Uterus (tissue), 2 donors: ENCODE data around the gene COL23A1.

Experiments
- CTCF ChIP-seq, 4 experiments: fragments of 200-600 bp in 2 of 4; fragments of 450-650 bp in 2 of 4; sonication (generic) in 2 of 4; IDR thresholded peaks; one replicate each; pipeline ENCODE4 v1.5.1; 2016 to 2019; ENCODE audit warnings: antibody characterized with exemption in 4 of 4, mild to moderate bottlenecking in 2 of 4, moderate library complexity in 1 of 4
- POLR2A ChIP-seq, 2 donors: fragments of 450-650 bp; IDR thresholded peaks; one replicate each; pipeline ENCODE4 v1.6.1; 2016; ENCODE audit warnings: antibody characterized with exemption in 2 of 2, mild to moderate bottlenecking in 1 of 2, moderate library complexity in 1 of 2

GRCh38 chr5:178247481-178248456, 342.4 kb downstream of the COL23A1 start:
- TF ChIP-seq POLR2A (IDR thresholded peaks at IDR 0.05) (no peak), CTCF (IDR thresholded peaks at IDR 0.05) (no peak)
